ENCODE data around the gene MTMR2. TPM values are rescaled to one million over a fixed set of nuclear protein-coding genes. Genes with fewer than 3 reads are reported as not detected.

The MTMR2 gene
- total and polyA plus RNA-seq, 10 of the 15 experiments (the other 5 are each of a cell fraction or from before 2014, with no cell fraction given), result 7.6 to 46.6 (median 22.5) TPM

DNA sequence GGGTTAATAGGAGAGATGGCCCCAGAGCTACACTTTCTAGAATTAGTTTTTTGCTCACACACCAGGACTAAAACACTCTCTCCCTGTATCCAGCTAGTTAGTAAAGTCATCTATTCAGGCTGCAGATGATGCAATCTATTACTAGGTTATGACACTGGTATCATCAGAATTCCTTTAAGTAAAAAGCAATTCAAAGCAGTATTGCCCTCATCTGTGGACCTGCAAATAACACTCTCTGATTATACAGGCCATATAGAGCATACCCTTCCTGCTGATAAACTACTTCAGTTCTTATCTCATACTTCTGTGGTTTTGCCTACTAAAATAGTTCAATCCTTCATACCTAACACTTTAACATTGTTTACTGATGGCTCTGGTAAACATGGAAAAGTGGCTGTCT, 13.5 kb upstream of the MTMR2 start:
- Histone ChIP-seq H2AFZ (ENCODE audit: control insufficient read depth, low read depth, low read length) (no peak overlapping the region), H3K4me1 (ENCODE audit: control insufficient read depth, insufficient read depth, low read length) (no peaks in the 10 kb centered on the region), H3K36me3 (ENCODE audit: control insufficient read depth in 2 of 2, insufficient read depth in 2 of 2, low read length in 1 of 2) (no peaks in the 10 kb centered on the region), H3K27me3 (replicated peaks in 1 of 2; ENCODE audit: control insufficient read depth in 2 of 2, insufficient read depth in 2 of 2, low read length in 1 of 2) (no peaks in the 10 kb centered on the region), H3K4me2 (ENCODE audit: control insufficient read depth, insufficient read depth) (no peak overlapping the region), H3K9ac (ENCODE audit: control insufficient read depth, insufficient read depth, low read length) (no peak overlapping the region), H3K9me3 (replicated peaks; ENCODE audit: control insufficient read depth, insufficient read depth, low read length) (no peaks in the 10 kb centered on the region), H3K4me3 (no peak overlapping the region), H4K20me1 (ENCODE audit: control insufficient read depth, insufficient read depth) (no peaks in the 10 kb centered on the region), H3K79me2 (ENCODE audit: control insufficient read depth, insufficient read depth, low read length) (no peaks in the 10 kb centered on the region), H3K27ac (ENCODE audit: control insufficient read depth, insufficient read depth) (no peak overlapping the region)
- in situ Hi-C loops (cut with MboI) (no loop called here), intact Hi-C loops (cut with micrococcal nuclease; ENCODE audit: unreplicated experiment) (no loop called here)
- FAIRE-seq (no peak), ATAC-seq (no peak), DNase-seq (ENCODE audit: low read depth, low spot score) (no peak)
- ChIA-PET CTCF (no interaction called here), POLR2A (no interaction called here), SMC1A (ENCODE audit: uncharacterized antibody, unreplicated experiment) (no interaction called here), RAD21 (ENCODE audit: unreplicated experiment) (interaction anchor here (0.6 kb wide), 1 partner anchor 172 kb away, joined by 3 read pairs; no protein-coding TSS in a partner anchor)
- BruUV-seq (replicated peaks), result no TSS peak
- TF ChIP-seq PBX3 (IDR thresholded peaks at IDR 0.05; ENCODE audit: insufficient replicate concordance, low read depth, low read length) (no peak), RELA (IDR thresholded peaks at IDR 0.05; ENCODE audit: borderline replicate concordance, partially characterized antibody) (no peak)

DNA sequence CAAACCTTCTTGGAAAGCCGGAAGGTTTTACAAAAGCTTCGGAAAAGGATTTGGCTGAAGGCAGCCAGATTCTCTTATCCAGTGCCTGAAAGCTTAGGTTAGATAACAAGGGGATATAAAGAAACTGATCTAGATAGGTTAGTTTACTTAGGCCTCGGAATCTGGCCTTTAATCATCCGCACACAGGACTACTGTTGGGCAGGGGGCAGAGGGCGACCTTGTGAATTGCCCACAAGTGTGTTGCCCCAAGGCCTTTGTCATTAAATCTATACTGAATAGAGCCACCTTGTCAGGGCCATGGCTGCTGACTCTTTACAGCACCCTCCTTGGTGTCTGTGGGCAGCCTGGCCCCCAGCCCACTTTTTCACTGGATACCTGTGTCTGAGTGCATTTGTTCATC, 9.7 kb upstream of the MTMR2 start:
- H3K9ac ChIP-seq (ENCODE audit: control insufficient read depth, insufficient read depth, low read length), result no peak overlapping the region
- FAIRE-seq, result no peak
- no peak for ATAC-seq
- H3K4me1 ChIP-seq (ENCODE audit: control insufficient read depth, insufficient read depth, low read length), result no peaks in the 10 kb centered on the region
- POLR2A ChIA-PET, result no interaction called here
- BruUV-seq (replicated peaks), result no TSS peak
- no peak overlapping the region for H2AFZ ChIP-seq (ENCODE audit: control insufficient read depth, low read depth, low read length)
- peaks cover 2% of the 10 kb centered on the region; the same call in 2 of the 3 replicates for H3K9me3 ChIP-seq (replicated peaks; ENCODE audit: control insufficient read depth, insufficient read depth, low read length)
- intact Hi-C loops (cut with micrococcal nuclease; ENCODE audit: unreplicated experiment), result no loop called here
- no peak overlapping the region for H3K4me2 ChIP-seq (ENCODE audit: control insufficient read depth, insufficient read depth)
- H3K79me2 ChIP-seq (ENCODE audit: control insufficient read depth, insufficient read depth, low read length), result no peaks in the 10 kb centered on the region
- H3K27ac ChIP-seq (ENCODE audit: control insufficient read depth, insufficient read depth), result no peak overlapping the region
- no peaks in the 10 kb centered on the region for H4K20me1 ChIP-seq (ENCODE audit: control insufficient read depth, insufficient read depth)
- no peaks in the 10 kb centered on the region for H3K36me3 ChIP-seq (ENCODE audit: control insufficient read depth in 2 of 2, insufficient read depth in 2 of 2, low read length in 1 of 2)
- no peak overlapping the region for H3K4me3 ChIP-seq
- DNase-seq (ENCODE audit: low read depth, low spot score), result no peak
- no peaks in the 10 kb centered on the region for H3K27me3 ChIP-seq (replicated peaks in 1 of 2; ENCODE audit: control insufficient read depth in 2 of 2, insufficient read depth in 2 of 2, low read length in 1 of 2)
- WGBS (ENCODE audit: insufficient coverage, insufficient replicate concordance, low lambda C conversion rate, missing lambda C conversion rate), result 55% methylated on average over 5 of the region's 5 CpGs
- CTCF ChIA-PET, result no interaction called here
- in situ Hi-C loops (cut with MboI), result no loop called here
- SMC1A ChIA-PET (ENCODE audit: uncharacterized antibody, unreplicated experiment), result interaction anchor here (1.4 kb wide), 1 partner anchor 12 kb away, joined by 3 read pairs; no protein-coding TSS in a partner anchor
- RAD21 ChIA-PET (ENCODE audit: unreplicated experiment), result no interaction called here
- TF ChIP-seq CREB1 (IDR thresholded peaks at IDR 0.05; ENCODE audit: low read depth), result no peak
- TF ChIP-seq ZNF217 (IDR thresholded peaks at IDR 0.05), result no peak
- TF ChIP-seq, protein P1, sequence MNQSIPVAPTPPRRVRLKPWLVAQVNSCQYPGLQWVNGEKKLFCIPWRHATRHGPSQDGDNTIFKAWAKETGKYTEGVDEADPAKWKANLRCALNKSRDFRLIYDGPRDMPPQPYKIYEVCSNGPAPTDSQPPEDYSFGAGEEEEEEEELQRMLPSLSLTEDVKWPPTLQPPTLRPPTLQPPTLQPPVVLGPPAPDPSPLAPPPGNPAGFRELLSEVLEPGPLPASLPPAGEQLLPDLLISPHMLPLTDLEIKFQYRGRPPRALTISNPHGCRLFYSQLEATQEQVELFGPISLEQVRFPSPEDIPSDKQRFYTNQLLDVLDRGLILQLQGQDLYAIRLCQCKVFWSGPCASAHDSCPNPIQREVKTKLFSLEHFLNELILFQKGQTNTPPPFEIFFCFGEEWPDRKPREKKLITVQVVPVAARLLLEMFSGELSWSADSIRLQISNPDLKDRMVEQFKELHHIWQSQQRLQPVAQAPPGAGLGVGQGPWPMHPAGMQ (IDR thresholded peaks at IDR 0.05; ENCODE audit: borderline replicate concordance), result no peak
- TF ChIP-seq MEF2A (IDR thresholded peaks at IDR 0.05; ENCODE audit: insufficient read depth, low read depth, low read length), result no peak
- TF ChIP-seq DPF2 (IDR thresholded peaks at IDR 0.05), result no peak
- no peak for TF ChIP-seq SMC3 (IDR thresholded peaks at IDR 0.05; ENCODE audit: borderline replicate concordance, low read length)
- no peak for TF ChIP-seq PAX5 (IDR thresholded peaks at IDR 0.05; ENCODE audit: borderline replicate concordance, low read depth, low read length)
- no peak for TF ChIP-seq NKRF (conservative IDR thresholded peaks at IDR 0.05)
- TF ChIP-seq ZNF24 (IDR thresholded peaks at IDR 0.05), result no peak
- TF ChIP-seq, protein P2, sequence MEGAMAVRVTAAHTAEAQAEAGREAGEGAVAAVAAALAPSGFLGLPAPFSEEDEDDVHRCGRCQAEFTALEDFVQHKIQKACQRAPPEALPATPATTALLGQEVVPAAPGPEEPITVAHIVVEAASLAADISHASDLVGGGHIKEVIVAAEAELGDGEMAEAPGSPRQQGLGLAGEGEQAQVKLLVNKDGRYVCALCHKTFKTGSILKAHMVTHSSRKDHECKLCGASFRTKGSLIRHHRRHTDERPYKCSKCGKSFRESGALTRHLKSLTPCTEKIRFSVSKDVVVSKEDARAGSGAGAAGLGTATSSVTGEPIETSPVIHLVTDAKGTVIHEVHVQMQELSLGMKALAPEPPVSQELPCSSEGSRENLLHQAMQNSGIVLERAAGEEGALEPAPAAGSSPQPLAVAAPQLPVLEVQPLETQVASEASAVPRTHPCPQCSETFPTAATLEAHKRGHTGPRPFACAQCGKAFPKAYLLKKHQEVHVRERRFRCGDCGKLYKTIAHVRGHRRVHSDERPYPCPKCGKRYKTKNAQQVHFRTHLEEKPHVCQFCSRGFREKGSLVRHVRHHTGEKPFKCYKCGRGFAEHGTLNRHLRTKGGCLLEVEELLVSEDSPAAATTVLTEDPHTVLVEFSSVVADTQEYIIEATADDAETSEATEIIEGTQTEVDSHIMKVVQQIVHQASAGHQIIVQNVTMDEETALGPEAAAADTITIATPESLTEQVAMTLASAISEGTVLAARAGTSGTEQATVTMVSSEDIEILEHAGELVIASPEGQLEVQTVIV (IDR thresholded peaks at IDR 0.05; ENCODE audit: borderline replicate concordance, partially characterized antibody), result no peak
